ENCODE measurements around the gene ZNF862. TPM values are rescaled to one million over a fixed set of nuclear protein-coding genes. Genes with fewer than 3 reads are reported as not detected.

Gene ZNF862
- total RNA-seq, 1 experiment from 2014 or later: 3.6 TPM

- TF ChIP-seq ZNF138 (CRISPR knock-in tag; conservative IDR thresholded peaks at IDR 0.05) (no peak), ZNF425 (CRISPR knock-in tag; conservative IDR thresholded peaks at IDR 0.05) (no peak), RELA (CRISPR knock-in tag; IDR thresholded peaks at IDR 0.05; ENCODE audit: borderline replicate concordance) (no peak), JAZF1 (CRISPR knock-in tag; IDR thresholded peaks at IDR 0.05) (no peak), ZNF263 (CRISPR knock-in tag; IDR thresholded peaks at IDR 0.05; ENCODE audit: low read depth) (no peak), STAT6 (CRISPR knock-in tag; conservative IDR thresholded peaks at IDR 0.05; ENCODE audit: low read depth) (no peak), E2F5 (CRISPR knock-in tag; IDR thresholded peaks at IDR 0.05) (no peak), FOXK1 (CRISPR knock-in tag; IDR thresholded peaks at IDR 0.05) (no peak), MXD4 (CRISPR knock-in tag; IDR thresholded peaks at IDR 0.05; ENCODE audit: borderline replicate concordance) (no peak), CREB1 (CRISPR knock-in tag; IDR thresholded peaks at IDR 0.05) (no peak), FOXJ3 (CRISPR knock-in tag; IDR thresholded peaks at IDR 0.05; ENCODE audit: borderline replicate concordance) (no peak), SMAD3 (CRISPR knock-in tag; IDR thresholded peaks at IDR 0.05; ENCODE audit: borderline replicate concordance) (no peak), NFE2L1 (CRISPR knock-in tag; IDR thresholded peaks at IDR 0.05) (no peak), IRF2 (CRISPR knock-in tag; IDR thresholded peaks at IDR 0.05; ENCODE audit: borderline replicate concordance, low read depth) (no peak)
These were observed 44.9 kb downstream of the ZNF862 start (continued) for GRCh38 chr7:149883048-149883438.

GRCh38 chr7:149883452-149883861, 45.3 kb downstream of the ZNF862 start:
- Mint-ChIP-seq H3K36me3 (no peaks in the 10 kb centered on the region), H3K4me3 (no peak overlapping the region), H3K9me3 (peaks cover 8% of the 10 kb centered on the region), H3K4me1 (peaks cover 17% of the 10 kb centered on the region), H3K27me3 (ENCODE audit: low read depth) (no peaks in the 10 kb centered on the region), H3K27ac (no peak overlapping the region)
- CTCF ChIA-PET: interaction anchor here (1.0 to 4.5 kb wide), 9 partner anchors 9 to 447 kb away, joined by 3 to 52 read pairs (median 4); partner anchors contain the start of gene ZNF862
- DNase-seq (ENCODE audit: low spot score): peak; percentile 78
- POLR2A ChIA-PET: no interaction called here
- peak; percentile 85 for ATAC-seq
- TF ChIP-seq ZNF219 (CRISPR knock-in tag; IDR thresholded peaks at IDR 0.05; ENCODE audit: borderline replicate concordance) (no peak), ESRRA (CRISPR knock-in tag; IDR thresholded peaks at IDR 0.05; ENCODE audit: borderline replicate concordance) (no peak), ZNF317 (CRISPR knock-in tag; IDR thresholded peaks at IDR 0.05; ENCODE audit: borderline replicate concordance, low read depth) (no peak), ZNF138 (CRISPR knock-in tag; conservative IDR thresholded peaks at IDR 0.05) (no peak), CTCF (IDR thresholded peaks at IDR 0.05) (peak; percentile 61)
